Endothelial cell of umbilical vein (primary cell): Measurements from ENCODE around the gene ENDOD1. TPM values are rescaled to one million over a fixed set of nuclear protein-coding genes. Genes with fewer than 3 reads are reported as not detected.

ENCODE experiments used
- BruUV-seq: library from RNA; stranded (reverse); fragments of 400-500 nt; replicated peaks from 2 replicates; lab custom pipeline; 2021; lab: Mats Ljungman, UMichigan
- CTCF ChIA-PET: fragments of 300-600, 350-600 bp; sonication (Branson Sonifier 250); formaldehyde crosslinking; loops from one replicate; lab custom pipeline; 2021; ENCODE audit warnings: antibody characterized with exemption, inconsistent platforms; lab: Charles Lee
- POLR2A ChIA-PET: fragments of 300-600, 350-600 bp; sonication (Branson Sonifier 250); formaldehyde crosslinking; loops from one replicate; lab custom pipeline; 2021; ENCODE audit warnings: antibody characterized with exemption, inconsistent platforms; lab: Charles Lee
- DNase-seq: peaks from one replicate; pipeline ENCODE4 v3.0.0-alpha.2; 2011; ENCODE audit warnings: low read depth, low spot score
- FAIRE-seq: peaks from 2 replicates; lab custom pipeline; 2011; peaks lifted over from hg19 to GRCh38; lab: Jason Lieb, UNC
- H2AFZ ChIP-seq: 2 replicates; pipeline ENCODE4 v1.6.0; 2012; ENCODE audit warnings: low read depth, low read length, control low read depth, inconsistent platforms
- H3K27ac ChIP-seq: 2 replicates; pipeline ENCODE4 v1.5.1; 2011; ENCODE audit warnings: low read depth, mild to moderate bottlenecking, control low read depth, low read length, moderate library complexity; ENCODE audit not compliant: insufficient read depth
- H3K27me3 ChIP-seq, 2 experiments: 2 replicates each; pipeline versions ENCODE4 v1.6.0 to v1.6.1; 2011; ENCODE audit warnings: low read length in 2 of 2, mixed read lengths in 1 of 2; ENCODE audit not compliant: control insufficient read depth in 2 of 2, insufficient read depth in 2 of 2
- H3K36me3 ChIP-seq, 2 experiments: 2 replicates in 1 of 2; 3 replicates in 1 of 2; pipeline ENCODE4 v1.5.1; 2011; ENCODE audit warnings: low read length in 2 of 2, mild to moderate bottlenecking in 1 of 2, moderate library complexity in 1 of 2; ENCODE audit not compliant: control insufficient read depth in 2 of 2, insufficient read depth in 2 of 2; ENCODE audit errors: extremely low read depth in 1 of 2
- H3K4me1 ChIP-seq: 3 replicates; pipeline ENCODE4 v1.5.1; 2011; ENCODE audit warnings: mild to moderate bottlenecking, low read length; ENCODE audit not compliant: control insufficient read depth, insufficient read depth; ENCODE audit errors: extremely low read depth
- H3K4me2 ChIP-seq: 2 replicates; pipeline ENCODE4 v1.6.1; 2011; ENCODE audit warnings: low read length, control low read depth, mixed read lengths; ENCODE audit not compliant: insufficient read depth
- H3K4me3 ChIP-seq, 3 experiments: fragments of 200-600 bp in 1 of 3; sonication (generic), shearing (Covaris generic) in 1 of 3; replicated peaks in 1 of 3; 2 replicates each; pipeline ENCODE4 v1.5.1; 2011 to 2016; ENCODE audit warnings: control low read depth in 3 of 3, low read length in 3 of 3, mild to moderate bottlenecking in 2 of 3, inconsistent platforms in 1 of 3, low read depth in 1 of 3, moderate library complexity in 1 of 3; ENCODE audit not compliant: insufficient read depth in 1 of 3
- H3K79me2 ChIP-seq: 2 replicates; pipeline ENCODE4 v1.6.0; 2012; ENCODE audit warnings: low read length, inconsistent platforms; ENCODE audit not compliant: control insufficient read depth, insufficient read depth
- H3K9ac ChIP-seq: replicated peaks from 2 replicates; pipeline ENCODE3; 2011; ENCODE audit warnings: low read length, control low read depth; ENCODE audit not compliant: insufficient read depth; ENCODE audit errors: extremely low read depth
- H3K9me1 ChIP-seq: replicated peaks from 3 replicates; pipeline ENCODE4 v1.6.0; 2011; ENCODE audit warnings: mild to moderate bottlenecking, low read length; ENCODE audit not compliant: control insufficient read depth, insufficient read depth; ENCODE audit errors: extremely low read depth
- H3K9me3 ChIP-seq: replicated peaks from 2 replicates; pipeline ENCODE4 v1.5.1; 2012; ENCODE audit warnings: low read length, inconsistent platforms; ENCODE audit not compliant: control insufficient read depth, insufficient read depth
- H4K20me1 ChIP-seq: replicated peaks from 2 replicates; pipeline ENCODE3; 2011; ENCODE audit warnings: mild to moderate bottlenecking, low read length; ENCODE audit not compliant: control insufficient read depth, insufficient read depth; ENCODE audit errors: extremely low read depth
- EZH2 ChIP-seq: IDR thresholded peaks from 2 replicates; pipeline ENCODE4 v1.6.1; 2012; ENCODE audit warnings: borderline replicate concordance, low read depth, mild to moderate bottlenecking, moderate library complexity, low read length, inconsistent platforms; ENCODE audit not compliant: severe bottlenecking
- FOS ChIP-seq: IDR thresholded peaks from 2 replicates; pipeline ENCODE4 v1.6.1; 2011; ENCODE audit warnings: mild to moderate bottlenecking, low read length, moderate library complexity, borderline replicate concordance; ENCODE audit not compliant: insufficient read depth
- GATA2 ChIP-seq: IDR thresholded peaks from 2 replicates; pipeline ENCODE4 v1.7.0; 2011; ENCODE audit warnings: low read depth, mild to moderate bottlenecking, moderate library complexity, mixed read lengths, low read length; ENCODE audit not compliant: insufficient read length, insufficient read depth
- JUN ChIP-seq: IDR thresholded peaks from 2 replicates; pipeline ENCODE4 v1.6.1; 2011; ENCODE audit warnings: borderline replicate concordance, low read depth; ENCODE audit not compliant: insufficient read length, insufficient read depth
- MYC ChIP-seq: IDR thresholded peaks from one replicate; pipeline ENCODE4 v1.6.1; 2011; ENCODE audit warnings: mild to moderate bottlenecking, low read depth, low read length
- POLR2A ChIP-seq: IDR thresholded peaks from 2 replicates; pipeline ENCODE4 v1.6.1; 2012; ENCODE audit warnings: low read depth, mild to moderate bottlenecking, control low read depth, low read length
- POLR2AphosphoS5 ChIP-seq: IDR thresholded peaks from 2 replicates; pipeline ENCODE4 v1.6.1; 2012; ENCODE audit warnings: low read depth, mild to moderate bottlenecking, control low read depth, low read length, moderate library complexity; ENCODE audit not compliant: insufficient read depth
- dilution Hi-C: fragments of 300-500 bp; cut with MboI; formaldehyde crosslinking; loops from one replicate; pipeline ENCODE4 v1.15.0; 2019; ENCODE audit warnings: low sequenced_read_pairs; ENCODE audit not compliant: extremely low pct_ligation_motif_present
- intact Hi-C: fragments of 100-400 bp; cut with micrococcal nuclease; formaldehyde crosslinking; loops from one replicate; pipeline ENCODE4 v1.10.0; 2022
- polyA plus RNA-seq, 4 experiments: library from polyadenylated mRNA; depleted of rRNA in 3 of 4; stranded (reverse) in 3 of 4; unstranded in 1 of 4; fragments of >200 nt; gene quantifications; 2 replicates each; pipeline versions ENCODE4 v1.2.1 to v1.2.3, GENCODE V29; 2011 to 2012; ENCODE audit warnings: missing spikeins in 1 of 4
- total RNA-seq: library from RNA; stranded (reverse); gene quantifications from 2 replicates; pipeline ENCODE4 v1.2.3, GENCODE V29; 2021
- TF ChIP-seq, protein P1 (sequence below): IDR thresholded peaks from 2 replicates; pipeline ENCODE4 v1.6.1; 2011; ENCODE audit not compliant: insufficient read depth, insufficient read length
- TF ChIP-seq, protein P2 (sequence below), 2 donors: IDR thresholded peaks; 1 replicate in 1 of 2; 2 replicates in 1 of 2; pipeline ENCODE4 v1.5.1; 2011; ENCODE audit warnings: low read length in 2 of 2, mild to moderate bottlenecking in 2 of 2, moderate library complexity in 2 of 2, control low read depth in 1 of 2, inconsistent platforms in 1 of 2, low read depth in 1 of 2; ENCODE audit not compliant: insufficient read depth in 1 of 2; ENCODE audit errors: extremely low read depth in 1 of 2

Gene ENDOD1
- total and polyA plus RNA-seq, 2 donors (not counting 3 experiments of a cell fraction or from before 2014, with no cell fraction given), result 10.5 to 20.5 TPM

DNA sequence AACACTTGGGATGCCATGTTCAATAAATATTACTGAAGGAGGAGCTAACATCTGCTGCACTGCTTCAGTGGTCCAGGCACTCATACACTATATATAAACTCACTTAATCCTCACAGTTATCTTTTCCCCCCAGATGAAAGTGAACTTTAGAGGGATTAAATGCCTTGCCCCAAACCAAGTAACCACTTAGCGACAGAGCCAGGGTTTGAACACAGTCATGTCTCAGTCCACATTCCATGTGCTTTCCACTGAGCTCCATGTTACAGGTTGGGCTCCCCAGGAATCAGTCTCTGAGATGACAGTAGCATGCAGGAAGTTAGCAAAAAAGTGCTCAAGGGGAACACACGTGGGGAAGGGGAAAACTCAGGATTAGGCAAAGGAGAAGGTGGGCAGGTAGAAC is 59.3 kb downstream of the ENDOD1 start:
- POLR2A ChIA-PET, result interaction anchor here (0.5 kb wide), 1 partner anchor 40 kb away, joined by 3 read pairs; no protein-coding TSS in a partner anchor

More for the DNA sequence above, 59.3 kb downstream of the ENDOD1 start:
- H3K4me3 ChIP-seq, result no peak overlapping the region
- DNase-seq (no peak), FAIRE-seq (no peak)
- CTCF ChIA-PET, result interaction anchor here (1.4 to 2.7 kb wide), 3 partner anchors 12 to 642 kb away, joined by 3 to 8 read pairs (median 6); no protein-coding TSS in a partner anchor
- no peak overlapping the region for H3K4me2 ChIP-seq
- no peak overlapping the region for H3K9ac ChIP-seq
- dilution Hi-C loops (no loop called here), intact Hi-C loops (no loop called here)
- H3K36me3 ChIP-seq, result no peaks in the 10 kb centered on the region
- H3K27ac ChIP-seq, result no peak overlapping the region
- H4K20me1 ChIP-seq, result no peaks in the 10 kb centered on the region
- TF ChIP-seq, protein P1, sequence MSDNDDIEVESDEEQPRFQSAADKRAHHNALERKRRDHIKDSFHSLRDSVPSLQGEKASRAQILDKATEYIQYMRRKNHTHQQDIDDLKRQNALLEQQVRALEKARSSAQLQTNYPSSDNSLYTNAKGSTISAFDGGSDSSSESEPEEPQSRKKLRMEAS, result no peak
- no peak for TF ChIP-seq JUN
- no peak for TF ChIP-seq GATA2
- no peak for TF ChIP-seq POLR2A
- TF ChIP-seq POLR2AphosphoS5, result no peak
- TF ChIP-seq EZH2, result no peak
- TF ChIP-seq FOS, result no peak
- TF ChIP-seq, protein P2, sequence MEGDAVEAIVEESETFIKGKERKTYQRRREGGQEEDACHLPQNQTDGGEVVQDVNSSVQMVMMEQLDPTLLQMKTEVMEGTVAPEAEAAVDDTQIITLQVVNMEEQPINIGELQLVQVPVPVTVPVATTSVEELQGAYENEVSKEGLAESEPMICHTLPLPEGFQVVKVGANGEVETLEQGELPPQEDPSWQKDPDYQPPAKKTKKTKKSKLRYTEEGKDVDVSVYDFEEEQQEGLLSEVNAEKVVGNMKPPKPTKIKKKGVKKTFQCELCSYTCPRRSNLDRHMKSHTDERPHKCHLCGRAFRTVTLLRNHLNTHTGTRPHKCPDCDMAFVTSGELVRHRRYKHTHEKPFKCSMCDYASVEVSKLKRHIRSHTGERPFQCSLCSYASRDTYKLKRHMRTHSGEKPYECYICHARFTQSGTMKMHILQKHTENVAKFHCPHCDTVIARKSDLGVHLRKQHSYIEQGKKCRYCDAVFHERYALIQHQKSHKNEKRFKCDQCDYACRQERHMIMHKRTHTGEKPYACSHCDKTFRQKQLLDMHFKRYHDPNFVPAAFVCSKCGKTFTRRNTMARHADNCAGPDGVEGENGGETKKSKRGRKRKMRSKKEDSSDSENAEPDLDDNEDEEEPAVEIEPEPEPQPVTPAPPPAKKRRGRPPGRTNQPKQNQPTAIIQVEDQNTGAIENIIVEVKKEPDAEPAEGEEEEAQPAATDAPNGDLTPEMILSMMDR (IDR thresholded peaks at IDR 0.05; ENCODE audit: extremely low read depth in 1 of 2, insufficient read depth in 1 of 2, low read depth in 1 of 2, low read length in 2 of 2), result no peak
- TF ChIP-seq MYC, result no peak
- H3K9me3 ChIP-seq, result no peaks in the 10 kb centered on the region
- no peaks in the 10 kb centered on the region for H3K79me2 ChIP-seq
- no peaks in the 10 kb centered on the region for H3K9me1 ChIP-seq
- BruUV-seq, result no TSS peak
- no peak overlapping the region for H2AFZ ChIP-seq
- peaks cover 47% of the 10 kb centered on the region for H3K4me1 ChIP-seq
- H3K27me3 ChIP-seq, result no peaks in the 10 kb centered on the region
